ENCODE results near the gene MRC2. TPM values are rescaled to one million over a fixed set of nuclear protein-coding genes. Genes with fewer than 3 reads are reported as not detected.

MRC2 gene
- total RNA-seq, 1 donor from 2014 or later = 361 TPM

GRCh38 chr17:62648251-62648955 lies 20.9 kb downstream of the MRC2 start:
- DNase-seq (ENCODE audit: low read depth) (no peak), FAIRE-seq (no peak)
- no peaks in the 10 kb centered on the region for H3K36me3 ChIP-seq (ENCODE audit: insufficient read depth, low read length)
- peaks cover 12% of the 10 kb centered on the region for H3K36me3 Mint-ChIP-seq (ENCODE audit: low read depth, unreplicated experiment)
- no peaks in the 10 kb centered on the region for H3K9me3 Mint-ChIP-seq (ENCODE audit: unreplicated experiment)
- H3K4me3 ChIP-seq (ENCODE audit: insufficient read depth, low read depth, low read length) = no peak overlapping the region
- no peaks in the 10 kb centered on the region for H3K9me3 ChIP-seq (ENCODE audit: insufficient read depth, low read depth, low read length)
- H3K27ac ChIP-seq (ENCODE audit: low read depth, low read length) = no peak overlapping the region
- peaks cover 83% of the 10 kb centered on the region for H3K79me2 ChIP-seq (ENCODE audit: insufficient read depth, low read length)
- TF ChIP-seq EZH2 (IDR thresholded peaks at IDR 0.05; ENCODE audit: insufficient read depth, low read length) = no peak
- TF ChIP-seq CTCF (IDR thresholded peaks at IDR 0.05; ENCODE audit: insufficient read depth, low read depth, low read length) = no peak
- H4K20me1 ChIP-seq (ENCODE audit: insufficient read depth, low read length) = peaks cover 82% of the 10 kb centered on the region
- H3K4me1 Mint-ChIP-seq (ENCODE audit: low read depth, unreplicated experiment) = peaks cover 22% of the 10 kb centered on the region
- no peaks in the 10 kb centered on the region for H3K27me3 Mint-ChIP-seq (ENCODE audit: low read depth, unreplicated experiment)
- H3K4me2 ChIP-seq (ENCODE audit: low read length) = no peak overlapping the region
- no peak overlapping the region for H3K9ac ChIP-seq (ENCODE audit: low read length)
- peaks cover 15% of the 10 kb centered on the region for H3K4me1 ChIP-seq (ENCODE audit: insufficient read depth, low read length)
- no peaks in the 10 kb centered on the region for H3K27me3 ChIP-seq (ENCODE audit: insufficient read depth, low read length)
- H2AFZ ChIP-seq (ENCODE audit: low read depth, low read length) = no peak overlapping the region
- no peak overlapping the region for H3K27ac Mint-ChIP-seq (ENCODE audit: unreplicated experiment)
- H3K4me3 Mint-ChIP-seq (ENCODE audit: unreplicated experiment) = no peak overlapping the region

GRCh38 chr17:62648956-62649294 lies 21.5 kb downstream of the MRC2 start:
- H3K27ac ChIP-seq (ENCODE audit: low read depth, low read length) = no peak overlapping the region
- no peak overlapping the region for H3K4me3 ChIP-seq (ENCODE audit: insufficient read depth, low read depth, low read length)
- H3K79me2 ChIP-seq (ENCODE audit: insufficient read depth, low read length) = peaks cover 83% of the 10 kb centered on the region
- H3K27ac Mint-ChIP-seq (ENCODE audit: unreplicated experiment) = peak overlapping the region; percentile 58
- H3K4me1 Mint-ChIP-seq (ENCODE audit: low read depth, unreplicated experiment) = peaks cover 26% of the 10 kb centered on the region
- no peaks in the 10 kb centered on the region for H3K9me3 ChIP-seq (ENCODE audit: insufficient read depth, low read depth, low read length)
- H3K9ac ChIP-seq (ENCODE audit: low read length) = no peak overlapping the region
- no peak for FAIRE-seq
- H3K4me1 ChIP-seq (ENCODE audit: insufficient read depth, low read length) = peaks cover 20% of the 10 kb centered on the region
- TF ChIP-seq CTCF (IDR thresholded peaks at IDR 0.05; ENCODE audit: insufficient read depth, low read depth, low read length) (no peak), EZH2 (IDR thresholded peaks at IDR 0.05; ENCODE audit: insufficient read depth, low read length) (no peak)
- H4K20me1 ChIP-seq (ENCODE audit: insufficient read depth, low read length) = peaks cover 83% of the 10 kb centered on the region
- no peak overlapping the region for H3K4me2 ChIP-seq (ENCODE audit: low read length)
- H3K9me3 Mint-ChIP-seq (ENCODE audit: unreplicated experiment) = no peaks in the 10 kb centered on the region
- H2AFZ ChIP-seq (ENCODE audit: low read depth, low read length) = no peak overlapping the region
- no peaks in the 10 kb centered on the region for H3K27me3 ChIP-seq (ENCODE audit: insufficient read depth, low read length)
- H3K27me3 Mint-ChIP-seq (ENCODE audit: low read depth, unreplicated experiment) = no peaks in the 10 kb centered on the region
- H3K4me3 Mint-ChIP-seq (ENCODE audit: unreplicated experiment) = no peak overlapping the region
- DNase-seq (ENCODE audit: low read depth) = no peak
- peaks cover 12% of the 10 kb centered on the region for H3K36me3 Mint-ChIP-seq (ENCODE audit: low read depth, unreplicated experiment)
- no peaks in the 10 kb centered on the region for H3K36me3 ChIP-seq (ENCODE audit: insufficient read depth, low read length)

- no peaks in the 10 kb centered on the region for H3K27me3 Mint-ChIP-seq (ENCODE audit: low read depth, unreplicated experiment)
- H3K4me1 Mint-ChIP-seq (ENCODE audit: low read depth, unreplicated experiment) = peaks cover 29% of the 10 kb centered on the region
- peaks cover 15% of the 10 kb centered on the region for H3K36me3 Mint-ChIP-seq (ENCODE audit: low read depth, unreplicated experiment)
- no peak overlapping the region for H3K4me3 Mint-ChIP-seq (ENCODE audit: unreplicated experiment)
- H3K27ac Mint-ChIP-seq (ENCODE audit: unreplicated experiment) = no peak overlapping the region
- Histone ChIP-seq H3K4me1 (ENCODE audit: insufficient read depth, low read length) (peaks cover 24% of the 10 kb centered on the region), H3K9ac (ENCODE audit: low read length) (no peak overlapping the region), H3K27ac (ENCODE audit: low read depth, low read length) (no peak overlapping the region), H3K27me3 (ENCODE audit: insufficient read depth, low read length) (no peaks in the 10 kb centered on the region), H3K9me3 (ENCODE audit: insufficient read depth, low read depth, low read length) (no peaks in the 10 kb centered on the region), H3K4me3 (ENCODE audit: insufficient read depth, low read depth, low read length) (no peak overlapping the region), H3K36me3 (ENCODE audit: insufficient read depth, low read length) (no peaks in the 10 kb centered on the region), H2AFZ (ENCODE audit: low read depth, low read length) (no peak overlapping the region), H3K4me2 (ENCODE audit: low read length) (no peak overlapping the region), H4K20me1 (ENCODE audit: insufficient read depth, low read length) (peaks cover 83% of the 10 kb centered on the region), H3K79me2 (ENCODE audit: insufficient read depth, low read length) (peaks cover 83% of the 10 kb centered on the region)
- TF ChIP-seq CTCF (IDR thresholded peaks at IDR 0.05; ENCODE audit: insufficient read depth, low read depth, low read length) = no peak
- TF ChIP-seq EZH2 (IDR thresholded peaks at IDR 0.05; ENCODE audit: insufficient read depth, low read length) = no peak
- DNase-seq (ENCODE audit: low read depth) (no peak), FAIRE-seq (no peak)
- H3K9me3 Mint-ChIP-seq (ENCODE audit: unreplicated experiment) = no peaks in the 10 kb centered on the region
Observed at GRCh38 chr17:62649570-62649969, 22.1 kb downstream of the MRC2 start.
